ENCODE results near the gene TOMM20. TPM values are rescaled to one million over a fixed set of nuclear protein-coding genes. Genes with fewer than 3 reads are reported as not detected.
"Not testable (repeated sequence)": the region's sequence is repeated elsewhere in the genome, so short reads cannot be mapped to it uniquely, and the experiment has no call there.

TOMM20 gene
- total RNA-seq, 1 experiment from 2014 or later: 101 TPM

- Histone ChIP-seq H3K4me1 (ENCODE audit: control insufficient read depth, insufficient read depth, low read length) (peaks cover 39% of the 10 kb centered on the region), H3K27ac (ENCODE audit: low read length) (peak overlapping the region; percentile 87), H3K27me3 (ENCODE audit: control insufficient read depth, insufficient read depth, low read length) (no peaks in the 10 kb centered on the region), H3K9me3 (ENCODE audit: control insufficient read depth, insufficient read depth, low read depth, low read length) (no peaks in the 10 kb centered on the region), H3K36me3 (ENCODE audit: control insufficient read depth, insufficient read depth, low read length) (no peaks in the 10 kb centered on the region), H3K4me3 (ENCODE audit: low read depth in 2 of 2, low read length in 2 of 2) (no peak overlapping the region)
- ATAC-seq: peak; percentile 67
- CTCF ChIA-PET: interaction anchor here (0.5 to 1.2 kb wide), 8 partner anchors 10 to 616 kb away, joined by 3 to 8 read pairs (median 4); no protein-coding TSS in a partner anchor
- in situ Hi-C loops (cut with HindIII; ENCODE audit: low pct_unique_long_range_greater_than_20kb, low sequenced_read_pairs): no loop called here
- no peak for DNase-seq (ENCODE audit: low read depth, low spot score)
- no TSS peak for BruUV-seq (replicated peaks)
- peak; percentile 68; the same call in 1 of the 2 replicates for TF ChIP-seq TCF7L2 (IDR thresholded peaks at IDR 0.05; ENCODE audit: low read depth, low read length)
- no peak for TF ChIP-seq REST (IDR thresholded peaks at IDR 0.05; ENCODE audit: insufficient read depth in 1 of 2, low read depth in 2 of 2, low read length in 1 of 2)
- peak; percentile 91 for TF ChIP-seq CTCF (IDR thresholded peaks at IDR 0.05)
- intact Hi-C loops (cut with micrococcal nuclease; ENCODE audit: unreplicated experiment): loop anchor here (2.0 to 5.0 kb wide), 2 partner anchors 482 to 595 kb away; partner anchors contain the start of gene IRF2BP2
- POLR2A ChIA-PET: interaction anchor here (0.6 kb wide), 1 partner anchor 484 kb away, joined by 3 read pairs; the partner anchor contains the start of gene IRF2BP2
These were observed 34.7 kb downstream of the TOMM20 start for GRCh38 chr1:235093696-235094592.

GRCh38 chr1:235093013-235093695, 35.5 kb downstream of the TOMM20 start:
- CTCF ChIA-PET: interaction anchor here (0.5 to 1.2 kb wide), 12 partner anchors 9 to 615 kb away, joined by 3 to 8 read pairs (median 4); no protein-coding TSS in a partner anchor
- DNase-seq (ENCODE audit: low read depth, low spot score) (no peak), ATAC-seq (peak; percentile 91)
- intact Hi-C loops (cut with micrococcal nuclease; ENCODE audit: unreplicated experiment) (loop anchor here (2.0 to 5.0 kb wide), 2 partner anchors 481 to 594 kb away; partner anchors contain the start of gene IRF2BP2), in situ Hi-C loops (cut with HindIII; ENCODE audit: low pct_unique_long_range_greater_than_20kb, low sequenced_read_pairs) (no loop called here)
- peaks cover 44% of the 10 kb centered on the region for H3K4me1 ChIP-seq (ENCODE audit: control insufficient read depth, insufficient read depth, low read length)
- no peaks in the 10 kb centered on the region for H3K36me3 ChIP-seq (ENCODE audit: control insufficient read depth, insufficient read depth, low read length)
- no TSS peak for BruUV-seq (replicated peaks)
- POLR2A ChIA-PET: interaction anchor here (0.5 to 0.6 kb wide), 2 partner anchors 99 to 483 kb away, joined by 3 to 12 read pairs; partner anchors contain the start of gene IRF2BP2
- H3K27ac ChIP-seq (ENCODE audit: low read length): peak overlapping the region; percentile 87
- no peaks in the 10 kb centered on the region for H3K27me3 ChIP-seq (ENCODE audit: control insufficient read depth, insufficient read depth, low read length)
- H3K4me3 ChIP-seq (ENCODE audit: low read depth in 2 of 2, low read length in 2 of 2): no peak overlapping the region
- no peak for TF ChIP-seq TCF7L2 (IDR thresholded peaks at IDR 0.05; ENCODE audit: low read depth, low read length)
- no peak for TF ChIP-seq CTCF (IDR thresholded peaks at IDR 0.05)
- no peak for TF ChIP-seq SIN3A (IDR thresholded peaks at IDR 0.05; ENCODE audit: borderline replicate concordance, insufficient read depth, low read depth, low read length)
- 0 out of 4 replicates have a peak, but pooled peaks of 1 of the 2 experiments have one; percentile 30 for TF ChIP-seq REST (IDR thresholded peaks at IDR 0.05; ENCODE audit: insufficient read depth in 1 of 2, low read depth in 2 of 2, low read length in 1 of 2)
- no peaks in the 10 kb centered on the region for H3K9me3 ChIP-seq (ENCODE audit: control insufficient read depth, insufficient read depth, low read depth, low read length)

- CTCF ChIA-PET: interaction anchor here (0.5 to 1.1 kb wide), 3 partner anchors 12 to 620 kb away, joined by 4 read pairs; no protein-coding TSS in a partner anchor
- H3K36me3 ChIP-seq (ENCODE audit: control insufficient read depth, insufficient read depth, low read length); BruUV-seq (replicated peaks); H3K9me3 ChIP-seq (ENCODE audit: control insufficient read depth, insufficient read depth, low read depth, low read length); in situ Hi-C loops (cut with HindIII; ENCODE audit: low pct_unique_long_range_greater_than_20kb, low sequenced_read_pairs); POLR2A ChIA-PET; ATAC-seq; DNase-seq (ENCODE audit: low read depth, low spot score); H3K27me3 ChIP-seq (ENCODE audit: control insufficient read depth, insufficient read depth, low read length); H3K27ac ChIP-seq (ENCODE audit: low read length); H3K4me3 ChIP-seq (ENCODE audit: low read depth in 2 of 2, low read length in 2 of 2): not testable (repeated sequence)
- intact Hi-C loops (cut with micrococcal nuclease; ENCODE audit: unreplicated experiment): loop anchor here (2.0 to 5.0 kb wide), 2 partner anchors 480 to 594 kb away; partner anchors contain the start of gene IRF2BP2
- peaks cover 48% of the 10 kb centered on the region for H3K4me1 ChIP-seq (ENCODE audit: control insufficient read depth, insufficient read depth, low read length)
These were observed 36.2 kb downstream of the TOMM20 start for GRCh38 chr1:235092415-235092814.
